Transverse colon (tissue), 4 donors: Measurements from ENCODE around the gene STIM1. TPM values are rescaled to one million over a fixed set of nuclear protein-coding genes. Genes with fewer than 3 reads are reported as not detected.

Experiments used
- DNase-seq: peaks from one replicate; pipeline ENCODE4 v3.0.0-alpha.2; 2019
- H3K27ac ChIP-seq, 4 donors: fragments of 200-600 bp; sonication (generic); 2 replicates each; pipeline ENCODE4 v1.5.1; 2016 to 2018; ENCODE audit warnings: inconsistent platforms in 4 of 4
- H3K27me3 ChIP-seq: fragments of 200-600 bp; sonication (generic); 2 replicates; pipeline ENCODE4 v1.5.1; 2017; ENCODE audit warnings: inconsistent platforms
- H3K36me3 ChIP-seq, 4 donors: fragments of 200-600 bp; sonication (generic); 2 replicates each; pipeline ENCODE4 v1.5.1; 2017 to 2019; ENCODE audit warnings: inconsistent platforms in 4 of 4
- H3K4me1 ChIP-seq, 4 donors: fragments of 200-600 bp; sonication (generic); 2 replicates each; pipeline ENCODE4 v1.5.1; 2017 to 2020; ENCODE audit warnings: inconsistent platforms in 4 of 4
- H3K4me3 ChIP-seq, 4 donors: fragments of 200-600 bp; sonication (generic); 1 replicate in 1 of 4; 2 replicates in 3 of 4; pipeline versions ENCODE4 v1.5.1 to v1.6.1; 2017 to 2019; ENCODE audit warnings: inconsistent platforms in 4 of 4
- H3K9me3 ChIP-seq, 2 donors: fragments of 200-600 bp; sonication (generic); 2 replicates each; pipeline ENCODE4 v1.5.1; 2017 to 2019; ENCODE audit warnings: inconsistent platforms in 2 of 2
- CTCF ChIP-seq, 5 experiments: fragments of 200-600 bp in 3 of 5; fragments of 450-650 bp in 2 of 5; sonication (generic) in 3 of 5; IDR thresholded peaks; 1 replicate in 2 of 5; 2 replicates in 3 of 5; pipeline ENCODE4 v1.5.1; 2016 to 2017; ENCODE audit warnings: antibody characterized with exemption in 5 of 5, inconsistent platforms in 3 of 5, mild to moderate bottlenecking in 2 of 5, moderate library complexity in 1 of 5
- EP300 ChIP-seq: sonication (generic); formaldehyde crosslinking; IDR thresholded peaks from one replicate; pipeline ENCODE4 v1.6.1; 2017; ENCODE audit warnings: antibody characterized with exemption, low read depth
- POLR2A ChIP-seq: fragments of 450-650 bp; IDR thresholded peaks from one replicate; pipeline ENCODE4 v1.6.1; 2016; ENCODE audit warnings: antibody characterized with exemption, mild to moderate bottlenecking, moderate library complexity
- POLR2AphosphoS5 ChIP-seq, 3 donors: sonication (generic); formaldehyde crosslinking; IDR thresholded peaks; one replicate each; pipeline ENCODE4 v1.6.1; 2016; ENCODE audit warnings: antibody characterized with exemption in 3 of 3
- WGBS, 2 donors: methylation state at CpG; one replicate each; pipeline ENCODE4 v1.1.5; 2018; ENCODE audit warnings: low coverage in 1 of 2; 5-methylcytosine and 5-hydroxymethylcytosine counted together
- in situ Hi-C, 4 donors: fragments of 200-750 bp; cut with MboI; loops; one replicate each; pipeline versions ENCODE4 v1.15.0 to v1.15.1; 2017; ENCODE audit warnings: low sequenced_read_pairs in 3 of 4, low pct_ligation_motif_present in 1 of 4, low pct_unique_long_range_greater_than_20kb in 1 of 4
- intact Hi-C: fragments of 100-400 bp; cut with DNase I; formaldehyde crosslinking; loops from one replicate; pipeline ENCODE4 v1.15.1; 2023; ENCODE audit warnings: low total_unique reads
- total RNA-seq, 4 donors: library from RNA; depleted of rRNA; stranded (reverse); fragments of >200 nt; gene quantifications; one replicate each; pipeline ENCODE4 v1.1.0, GENCODE V29; 2016

The STIM1 gene
- total RNA-seq, 4 donors from 2014 or later = 41.2 to 79.3 (median 48.0) TPM

DNA sequence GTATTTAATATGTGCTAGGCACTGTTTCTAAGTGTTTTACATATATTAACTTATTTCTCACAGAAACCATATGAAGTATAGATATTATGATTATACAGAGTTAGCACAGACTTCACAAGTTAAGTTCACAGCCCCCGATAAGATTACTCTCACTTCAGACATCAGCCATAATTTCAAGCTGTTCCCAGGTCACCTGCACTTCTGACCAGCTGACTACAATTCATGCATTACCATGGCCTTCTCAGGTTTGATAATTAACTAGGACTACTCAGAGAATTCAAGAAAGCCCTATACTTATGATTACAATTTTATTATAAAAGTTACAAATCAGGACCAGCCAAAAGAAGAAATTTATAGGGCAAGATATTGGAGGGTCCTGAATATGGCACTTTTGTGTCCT is 170.9 kb downstream of the STIM1 start:
- WGBS, 2 donors = 81 to 90% methylated on average over 1 of the region's 1 CpG
- in situ Hi-C loops (no loop called here), intact Hi-C loops (no loop called here)
- no peaks in the 10 kb centered on the region for H3K27me3 ChIP-seq
- peaks cover 0 to 40% (median 3%) of the 10 kb centered on the region in 4 donors for H3K4me1 ChIP-seq
- no peak for DNase-seq
- H3K9me3 ChIP-seq = no peaks in the 10 kb centered on the region
- TF ChIP-seq EP300 (no peak), POLR2A (no peak), CTCF (IDR thresholded peaks at IDR 0.05) (no peak), POLR2AphosphoS5 (IDR thresholded peaks at IDR 0.05) (no peak)
- H3K27ac ChIP-seq = peak overlapping the region; percentile 64 to 77 (median 68)
- H3K4me3 ChIP-seq = no peak overlapping the region
- H3K36me3 ChIP-seq = no peaks in the 10 kb centered on the region

- no peak for TF ChIP-seq EP300
- peak in 1 of 3 donors; percentile 6 for TF ChIP-seq POLR2AphosphoS5 (IDR thresholded peaks at IDR 0.05)
- TF ChIP-seq CTCF (IDR thresholded peaks at IDR 0.05) = no peak
- no peak for TF ChIP-seq POLR2A
- Histone ChIP-seq H3K36me3 (no peaks in the 10 kb centered on the region), H3K9me3 (no peaks in the 10 kb centered on the region), H3K4me1 (peaks cover 0 to 40% (median 3%) of the 10 kb centered on the region in 4 donors), H3K27me3 (no peaks in the 10 kb centered on the region), H3K27ac (peak overlapping the region; percentile 23 to 77 (median 68)), H3K4me3 (no peak overlapping the region)
- intact Hi-C loops = no loop called here
- DNase-seq = no peak
- in situ Hi-C loops = no loop called here
- WGBS, 2 donors = 55 to 57% methylated on average over 1 of the region's 1 CpG
Measured at GRCh38 chr11:4027746-4028145, 172.3 kb downstream of the STIM1 start.

DNA sequence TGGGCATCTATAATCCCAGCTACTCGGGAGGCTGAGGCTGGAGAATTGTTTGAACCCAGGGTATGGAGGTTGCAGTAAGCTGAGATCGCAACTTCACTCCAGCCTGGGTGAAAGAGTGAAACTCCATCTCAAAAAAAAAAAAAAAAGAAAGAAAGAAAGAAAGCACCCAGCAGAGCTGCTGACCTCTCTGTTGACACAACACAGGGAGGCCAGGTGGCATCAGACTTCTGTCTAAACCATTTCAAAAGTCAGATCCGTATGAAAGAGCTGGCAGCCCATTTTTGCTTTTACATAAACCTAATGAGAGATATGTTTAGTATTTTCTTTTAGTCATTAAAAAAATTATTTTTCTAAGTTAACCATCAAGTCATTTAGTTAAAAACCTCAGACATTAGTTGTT is 174.7 kb downstream of the STIM1 start:
- H3K9me3 ChIP-seq = no peaks in the 10 kb centered on the region
- no peak overlapping the region for H3K27ac ChIP-seq
- in situ Hi-C loops (no loop called here), intact Hi-C loops (no loop called here)
- no peak for DNase-seq
- H3K4me1 ChIP-seq = peaks cover 0 to 33% (median 3%) of the 10 kb centered on the region in 4 donors
- no peak overlapping the region for H3K4me3 ChIP-seq
- TF ChIP-seq EP300 (no peak), CTCF (IDR thresholded peaks at IDR 0.05) (no peak), POLR2A (no peak), POLR2AphosphoS5 (IDR thresholded peaks at IDR 0.05) (no peak)
- no peaks in the 10 kb centered on the region for H3K36me3 ChIP-seq
- H3K27me3 ChIP-seq = no peaks in the 10 kb centered on the region
- WGBS, 2 donors = 83 to 96% methylated on average over 3 of the region's 3 CpGs

GRCh38 chr11:4032097-4032496 is 176.6 kb downstream of the STIM1 start:
- Histone ChIP-seq H3K36me3 (no peaks in the 10 kb centered on the region), H3K4me3 (no peak overlapping the region), H3K9me3 (no peaks in the 10 kb centered on the region), H3K4me1 (peaks cover 0 to 19% (median 0%) of the 10 kb centered on the region in 4 donors), H3K27ac (no peak overlapping the region), H3K27me3 (no peaks in the 10 kb centered on the region)
- intact Hi-C loops = no loop called here
- in situ Hi-C loops = no loop called here
- no peak for DNase-seq
- WGBS, 2 donors = 91 to 92% methylated on average over 1 to 2 of the region's 2 CpGs
- TF ChIP-seq CTCF (IDR thresholded peaks at IDR 0.05) = no peak
- TF ChIP-seq POLR2AphosphoS5 (IDR thresholded peaks at IDR 0.05) = no peak
- no peak for TF ChIP-seq POLR2A
- no peak for TF ChIP-seq EP300
